DMS153 treated with DMSO at 0.1 percent for 48 hours (cell line): Measurements from ENCODE around the gene MYO1D.
A peak's percentile ranks its signal among the peaks of the same experiment; 100 is the strongest.

ENCODE experiments used
- DNase-seq: peaks from one replicate; lab custom pipeline; 2025; ENCODE audit not compliant: unreplicated experiment; lab: John Stamatoyannopoulos, UW

The MYO1D gene

GRCh38 chr17:32629563-32630190 lies 247.2 kb downstream of the MYO1D start:
- DNase-seq: no peak

GRCh38 chr17:32628271-32629044 lies 248.5 kb downstream of the MYO1D start:
- no peak for DNase-seq

- DNase-seq: peak; percentile 67
Measured at GRCh38 chr17:32627239-32627996, 249.5 kb downstream of the MYO1D start.

GRCh38 chr17:32626379-32626791 lies 250.5 kb downstream of the MYO1D start:
- no peak for DNase-seq

GRCh38 chr17:32625971-32626370 lies 251.0 kb downstream of the MYO1D start:
- peak; percentile 41 for DNase-seq

- DNase-seq: no peak
Measured at GRCh38 chr17:32623196-32623595, 253.7 kb downstream of the MYO1D start.

GRCh38 chr17:32622540-32622939 lies 254.4 kb downstream of the MYO1D start:
- no peak for DNase-seq

GRCh38 chr17:32621612-32622312 lies 255.2 kb downstream of the MYO1D start:
- no peak for DNase-seq

GRCh38 chr17:32615326-32615725 lies 261.6 kb downstream of the MYO1D start:
- no peak for DNase-seq

- DNase-seq: no peak
Measured at GRCh38 chr17:32610943-32611342, 266.0 kb downstream of the MYO1D start.

- DNase-seq: no peak
Measured at GRCh38 chr17:32609884-32610650, 266.9 kb downstream of the MYO1D start.

- DNase-seq: no peak
Measured at GRCh38 chr17:32609085-32609484, 267.8 kb downstream of the MYO1D start.

GRCh38 chr17:32608267-32608666 lies 268.7 kb downstream of the MYO1D start:
- no peak for DNase-seq

- DNase-seq: no peak
Measured at GRCh38 chr17:32604966-32605365, 272.0 kb downstream of the MYO1D start.

GRCh38 chr17:32602396-32602795 lies 274.5 kb downstream of the MYO1D start:
- DNase-seq: no peak

- DNase-seq: no peak
Measured at GRCh38 chr17:32601866-32602265, 275.1 kb downstream of the MYO1D start.

GRCh38 chr17:32596628-32597027 lies 280.3 kb downstream of the MYO1D start:
- DNase-seq: no peak

- no peak for DNase-seq
Measured at GRCh38 chr17:32596206-32596605, 280.7 kb downstream of the MYO1D start.

- no peak for DNase-seq
Measured at GRCh38 chr17:32593003-32593402, 283.9 kb downstream of the MYO1D start.

- DNase-seq: no peak
Measured at GRCh38 chr17:32591405-32591804, 285.5 kb downstream of the MYO1D start.

GRCh38 chr17:32590974-32591373 lies 285.9 kb downstream of the MYO1D start:
- no peak for DNase-seq
